ENCODE measurements around the gene CNPY4.

The CNPY4 gene

GRCh38 chr7:100089458-100090196 is 29.8 kb upstream of the CNPY4 start:
- no peaks in the 10 kb centered on the region for H3K27me3 ChIP-seq (ENCODE audit: insufficient read depth, low read length, poor library complexity, severe bottlenecking)
- peaks cover 19% of the 10 kb centered on the region for H3K4me1 ChIP-seq (ENCODE audit: insufficient read depth, low read length, poor library complexity, severe bottlenecking)
- H3K9me3 ChIP-seq (ENCODE audit: insufficient read depth, low read depth, low read length) = no peaks in the 10 kb centered on the region
- H3K9ac ChIP-seq (ENCODE audit: low read depth, low read length, poor library complexity, severe bottlenecking) = peak overlapping the region; percentile 97
- H3K4me2 ChIP-seq (ENCODE audit: low read depth, low read length, poor library complexity, severe bottlenecking) = peak overlapping the region; percentile 98
- H3K4me3 ChIP-seq (ENCODE audit: low read length, poor library complexity, severe bottlenecking) = peak overlapping the region; percentile 97
- peaks cover 39% of the 10 kb centered on the region for H3K36me3 ChIP-seq (ENCODE audit: insufficient read depth, low read length)
- no peaks in the 10 kb centered on the region for H3K9me2 ChIP-seq (replicated peaks; ENCODE audit: low read depth, low read length)
- peaks cover 45% of the 10 kb centered on the region for H3K79me2 ChIP-seq (ENCODE audit: insufficient read depth, low read length)
- H2AFZ ChIP-seq (ENCODE audit: low read length) = peak overlapping the region; percentile 96
- H3F3A ChIP-seq (ENCODE audit: low read depth) = peaks cover 25% of the 10 kb centered on the region; the same call in 1 of the 2 replicates
- no peak for TF ChIP-seq EZH2phosphoT487 (IDR thresholded peaks at IDR 0.05; ENCODE audit: borderline replicate concordance)
- TF ChIP-seq CTCF (conservative IDR thresholded peaks at IDR 0.05; ENCODE audit: low read length) = no peak
- peaks cover 32% of the 10 kb centered on the region for H4K20me1 ChIP-seq (ENCODE audit: insufficient read depth, low read length, poor library complexity, severe bottlenecking)

DNA sequence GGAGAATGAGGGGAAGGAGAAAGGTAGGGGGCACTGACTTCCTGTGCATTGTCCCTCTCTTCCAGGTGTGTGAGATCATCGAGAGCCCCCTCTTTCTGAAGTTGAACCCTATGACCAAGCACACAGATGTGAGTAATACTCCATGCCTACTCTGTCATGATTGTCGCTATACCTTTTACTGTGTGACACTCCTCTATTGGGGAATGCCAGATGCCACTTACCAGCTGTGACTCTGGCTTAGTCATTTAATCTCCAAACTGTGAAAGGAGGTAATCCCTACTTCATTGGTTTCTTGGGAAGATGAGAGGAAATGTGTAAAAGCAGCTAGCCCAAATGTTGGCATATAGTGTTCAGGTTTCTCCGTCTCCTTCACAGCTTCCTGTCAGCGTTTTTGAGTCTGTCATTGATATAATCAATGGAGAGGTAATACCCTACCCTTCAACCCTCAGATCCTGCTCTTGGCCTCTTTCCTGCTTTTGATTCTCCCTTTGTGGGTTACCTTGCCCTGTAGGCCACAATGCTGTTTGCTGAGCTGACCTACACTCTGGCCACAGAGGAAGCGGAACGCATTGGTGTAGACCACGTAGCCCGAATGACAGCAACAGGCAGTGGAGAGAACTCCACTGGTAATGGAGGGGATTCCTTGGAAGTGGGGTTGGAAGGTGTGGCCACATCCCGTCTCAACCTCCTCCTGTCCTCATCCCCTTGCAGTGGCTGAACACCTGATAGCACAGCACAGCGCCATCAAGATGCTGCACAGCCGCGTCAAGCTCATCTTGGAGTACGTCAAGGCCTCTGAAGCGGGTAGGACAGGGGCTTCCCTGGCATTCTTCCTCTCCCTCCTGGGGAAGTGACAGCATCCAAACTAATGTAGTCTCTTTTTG is 28.7 kb upstream of the CNPY4 start:
- TF ChIP-seq EZH2phosphoT487 (IDR thresholded peaks at IDR 0.05; ENCODE audit: borderline replicate concordance) (no peak), CTCF (conservative IDR thresholded peaks at IDR 0.05; ENCODE audit: low read length) (no peak)
- Histone ChIP-seq H3K4me2 (ENCODE audit: low read depth, low read length, poor library complexity, severe bottlenecking) (peak overlapping the region; percentile 98), H3K27me3 (ENCODE audit: insufficient read depth, low read length, poor library complexity, severe bottlenecking) (no peaks in the 10 kb centered on the region), H3K9me3 (ENCODE audit: insufficient read depth, low read depth, low read length) (no peaks in the 10 kb centered on the region), H3K4me3 (ENCODE audit: low read length, poor library complexity, severe bottlenecking) (no peak overlapping the region), H3K79me2 (ENCODE audit: insufficient read depth, low read length) (peaks cover 57% of the 10 kb centered on the region), H3K9ac (ENCODE audit: low read depth, low read length, poor library complexity, severe bottlenecking) (no peak overlapping the region), H2AFZ (ENCODE audit: low read length) (no peak overlapping the region), H3K4me1 (ENCODE audit: insufficient read depth, low read length, poor library complexity, severe bottlenecking) (peaks cover 19% of the 10 kb centered on the region), H3F3A (ENCODE audit: low read depth) (peaks cover 26% of the 10 kb centered on the region; the same call in 1 of the 2 replicates), H3K9me2 (replicated peaks; ENCODE audit: low read depth, low read length) (no peaks in the 10 kb centered on the region), H3K36me3 (ENCODE audit: insufficient read depth, low read length) (peaks cover 50% of the 10 kb centered on the region), H4K20me1 (ENCODE audit: insufficient read depth, low read length, poor library complexity, severe bottlenecking) (peaks cover 43% of the 10 kb centered on the region)

- no peak overlapping the region for H3K4me2 ChIP-seq (ENCODE audit: low read depth, low read length, poor library complexity, severe bottlenecking)
- H4K20me1 ChIP-seq (ENCODE audit: insufficient read depth, low read length, poor library complexity, severe bottlenecking) = peaks cover 50% of the 10 kb centered on the region
- no peaks in the 10 kb centered on the region for H3K27me3 ChIP-seq (ENCODE audit: insufficient read depth, low read length, poor library complexity, severe bottlenecking)
- H3K79me2 ChIP-seq (ENCODE audit: insufficient read depth, low read length) = peaks cover 65% of the 10 kb centered on the region
- peaks cover 26% of the 10 kb centered on the region; the same call in 1 of the 2 replicates for H3F3A ChIP-seq (ENCODE audit: low read depth)
- peaks cover 19% of the 10 kb centered on the region for H3K4me1 ChIP-seq (ENCODE audit: insufficient read depth, low read length, poor library complexity, severe bottlenecking)
- no peaks in the 10 kb centered on the region for H3K9me2 ChIP-seq (replicated peaks; ENCODE audit: low read depth, low read length)
- no peak overlapping the region for H2AFZ ChIP-seq (ENCODE audit: low read length)
- H3K36me3 ChIP-seq (ENCODE audit: insufficient read depth, low read length) = peaks cover 59% of the 10 kb centered on the region
- no peak overlapping the region for H3K9ac ChIP-seq (ENCODE audit: low read depth, low read length, poor library complexity, severe bottlenecking)
- no peaks in the 10 kb centered on the region for H3K9me3 ChIP-seq (ENCODE audit: insufficient read depth, low read depth, low read length)
- no peak overlapping the region for H3K4me3 ChIP-seq (ENCODE audit: low read length, poor library complexity, severe bottlenecking)
- TF ChIP-seq EZH2phosphoT487 (IDR thresholded peaks at IDR 0.05; ENCODE audit: borderline replicate concordance) (no peak), CTCF (conservative IDR thresholded peaks at IDR 0.05; ENCODE audit: low read length) (peak; percentile 21; the same call in 1 of the 2 replicates)
These were observed 27.8 kb upstream of the CNPY4 start for GRCh38 chr7:100091411-100092181.

Measured in Loucy (cell line).